WTC11 (cell line): ENCODE data around the gene GSTM1. TPM values are rescaled to one million over a fixed set of nuclear protein-coding genes. Genes with fewer than 3 reads are reported as not detected.
"Not testable (repeated sequence)": the region's sequence is repeated elsewhere in the genome, so short reads cannot be mapped to it uniquely, and the experiment has no call there.

Source experiments
- ATAC-seq: fragments of 200-7000 bp; cut with Tn5 transposase; 2 replicates; pipeline ENCODE4 v1.10.0; 2021; ENCODE audit warnings: mild to moderate bottlenecking, moderate library complexity
- CTCF ChIA-PET: fragments of 300-600 bp; sonication (Branson Sonifier 250); formaldehyde crosslinking; loops from one replicate; lab custom pipeline; 2021; ENCODE audit warnings: antibody characterized with exemption; lab: Charles Lee
- POLR2A ChIA-PET: fragments of 350-600 bp; sonication (Branson Sonifier 250); formaldehyde crosslinking; loops from one replicate; lab custom pipeline; 2021; ENCODE audit warnings: antibody characterized with exemption; lab: Charles Lee
- DNase-seq: peaks from one replicate; pipeline ENCODE4 v3.0.0; 2021; ENCODE audit warnings: low spot score
- H3K27ac Mint-ChIP-seq: 2 replicates; pipeline ENCODE4 v1.8.0; 2021; ENCODE audit warnings: mixed read lengths
- H3K27me3 Mint-ChIP-seq: 2 replicates; pipeline ENCODE4 v1.8.0; 2021; ENCODE audit warnings: low read depth, mild to moderate bottlenecking, moderate library complexity, mixed read lengths
- H3K36me3 Mint-ChIP-seq: 2 replicates; pipeline ENCODE4 v1.8.0; 2021; ENCODE audit warnings: mixed read lengths
- H3K4me1 Mint-ChIP-seq: 2 replicates; pipeline ENCODE4 v1.8.0; 2022; ENCODE audit warnings: mixed read lengths
- H3K4me3 Mint-ChIP-seq: 2 replicates; pipeline ENCODE4 v1.8.0; 2021; ENCODE audit warnings: mild to moderate bottlenecking, moderate library complexity, mixed read lengths
- H3K9me3 Mint-ChIP-seq: 2 replicates; pipeline ENCODE4 v1.8.0; 2021; ENCODE audit warnings: mixed read lengths
- ATF6 ChIP-seq: sonication (generic); formaldehyde crosslinking; IDR thresholded peaks from 2 replicates; pipeline ENCODE4 v1.8.1; 2023; ENCODE audit warnings: mild to moderate bottlenecking, missing genetic modification reagents
- CBFB ChIP-seq: sonication (generic); formaldehyde crosslinking; IDR thresholded peaks from 2 replicates; pipeline ENCODE4 v1.8.1; 2022; ENCODE audit warnings: mild to moderate bottlenecking, low read depth, missing genetic modification reagents
- CDX4 ChIP-seq: fragments of 250-450 bp; sonication (Bioruptor Pico); IDR thresholded peaks from 2 replicates; pipeline ENCODE4 v1.9.0; 2021; ENCODE audit warnings: moderate library complexity, mild to moderate bottlenecking, inconsistent platforms, borderline replicate concordance
- CTCF ChIP-seq: fragments of 200-600 bp; IDR thresholded peaks from 2 replicates; pipeline ENCODE4 v1.8.0; 2022; ENCODE audit warnings: antibody characterized with exemption
- E2F5 ChIP-seq: sonication (generic); formaldehyde crosslinking; IDR thresholded peaks from 2 replicates; pipeline ENCODE4 v1.8.1; 2022; ENCODE audit warnings: mild to moderate bottlenecking, moderate library complexity, missing genetic modification reagents
- FOXP4 ChIP-seq: sonication (generic); formaldehyde crosslinking; IDR thresholded peaks from 2 replicates; pipeline ENCODE4 v1.8.0; 2022; ENCODE audit warnings: mild to moderate bottlenecking, missing genetic modification reagents
- HMGXB4 ChIP-seq: sonication (generic); formaldehyde crosslinking; IDR thresholded peaks from 2 replicates; pipeline ENCODE4 v1.8.1; 2023; ENCODE audit warnings: mild to moderate bottlenecking, moderate library complexity, missing genetic modification reagents
- IRF1 ChIP-seq: sonication (generic); formaldehyde crosslinking; IDR thresholded peaks from 2 replicates; pipeline ENCODE4 v1.8.0; 2023; ENCODE audit warnings: missing genetic modification reagents
- MAX ChIP-seq: sonication (generic); formaldehyde crosslinking; IDR thresholded peaks from 2 replicates; pipeline ENCODE4 v1.8.0; 2022; ENCODE audit warnings: mild to moderate bottlenecking, missing genetic modification reagents
- MYBL2 ChIP-seq: sonication (generic); formaldehyde crosslinking; IDR thresholded peaks from 2 replicates; pipeline ENCODE4 v1.8.1; 2023; ENCODE audit warnings: mild to moderate bottlenecking, moderate library complexity, missing genetic modification reagents
- RORB ChIP-seq: fragments of 250-450 bp; sonication (Bioruptor Pico); IDR thresholded peaks from 2 replicates; pipeline ENCODE4 v1.9.0; 2021; ENCODE audit warnings: mild to moderate bottlenecking
- SMAD4 ChIP-seq: sonication (generic); formaldehyde crosslinking; IDR thresholded peaks from 2 replicates; pipeline ENCODE4 v1.8.0; 2022; ENCODE audit warnings: mild to moderate bottlenecking, missing genetic modification reagents
- TEAD4 ChIP-seq: sonication (generic); formaldehyde crosslinking; IDR thresholded peaks from 2 replicates; pipeline ENCODE4 v1.8.0; 2022; ENCODE audit warnings: mild to moderate bottlenecking, missing genetic modification reagents
- ZNF281 ChIP-seq: sonication (generic); formaldehyde crosslinking; IDR thresholded peaks from 2 replicates; pipeline ENCODE4 v1.8.0; 2023; ENCODE audit warnings: mild to moderate bottlenecking, missing genetic modification reagents
- ZNF396 ChIP-seq: fragments of 250-450 bp; sonication (Bioruptor Pico); IDR thresholded peaks from 2 replicates; pipeline ENCODE4 v1.8.0; 2021; ENCODE audit warnings: mild to moderate bottlenecking, moderate library complexity, borderline replicate concordance
- total RNA-seq: library from RNA; stranded (reverse); gene quantifications from 3 replicates; pipeline ENCODE4 v1.2.3, GENCODE V29; 2021

The GSTM1 gene
- total RNA-seq, 1 experiment from 2014 or later = not detected

GRCh38 chr1:109697861-109698260 lies 10.2 kb downstream of the GSTM1 start:
- ATAC-seq, H3K36me3 Mint-ChIP-seq, CTCF ChIA-PET, H3K4me3 Mint-ChIP-seq, DNase-seq, H3K4me1 Mint-ChIP-seq, POLR2A ChIA-PET, H3K9me3 Mint-ChIP-seq, H3K27me3 Mint-ChIP-seq, H3K27ac Mint-ChIP-seq: not testable (repeated sequence)

- not testable (repeated sequence) for H3K27me3 Mint-ChIP-seq, DNase-seq, ATAC-seq
Observed at GRCh38 chr1:109702940-109703339, 15.3 kb downstream of the GSTM1 start.

GRCh38 chr1:109704173-109704572 lies 16.6 kb downstream of the GSTM1 start:
- H3K4me3 Mint-ChIP-seq = no peak overlapping the region
- H3K9me3 Mint-ChIP-seq = peaks cover 46% of the 10 kb centered on the region
- peak; percentile 43 for ATAC-seq
- no peaks in the 10 kb centered on the region for H3K4me1 Mint-ChIP-seq
- peaks cover 7% of the 10 kb centered on the region for H3K27me3 Mint-ChIP-seq
- no peak overlapping the region for H3K27ac Mint-ChIP-seq
- POLR2A ChIA-PET = no interaction called here
- CTCF ChIA-PET = interaction anchor here (0.7 to 2.2 kb wide), 9 partner anchors 36 to 280 kb away, joined by 3 to 31 read pairs (median 4); partner anchors contain the start of gene AHCYL1
- H3K36me3 Mint-ChIP-seq = peaks cover 23% of the 10 kb centered on the region
- TF ChIP-seq CTCF (no peak), TEAD4 (CRISPR knock-in tag) (no peak), MAX (CRISPR knock-in tag) (no peak), MYBL2 (CRISPR knock-in tag) (no peak), E2F5 (CRISPR knock-in tag) (no peak), CBFB (CRISPR knock-in tag) (no peak), ZNF396 (CRISPR knock-in tag) (no peak), CDX4 (no peak), RORB (CRISPR knock-in tag) (no peak), HMGXB4 (CRISPR knock-in tag) (no peak), IRF1 (CRISPR knock-in tag) (no peak)
- DNase-seq = no peak

More at GRCh38 chr1:109702940-109703339, 15.3 kb downstream of the GSTM1 start:
- H3K4me3 Mint-ChIP-seq, POLR2A ChIA-PET, H3K4me1 Mint-ChIP-seq, CTCF ChIA-PET, H3K27ac Mint-ChIP-seq: not testable (repeated sequence)
- peaks cover 13% of the 10 kb centered on the region for H3K36me3 Mint-ChIP-seq
- H3K9me3 Mint-ChIP-seq = peaks cover 34% of the 10 kb centered on the region

- CTCF ChIA-PET = interaction anchor here (0.8 to 2.2 kb wide), 2 partner anchors 62 to 65 kb away, joined by 3 to 31 read pairs; no protein-coding TSS in a partner anchor
- Mint-ChIP-seq H3K27me3 (peaks cover 7% of the 10 kb centered on the region), H3K9me3 (peaks cover 51% of the 10 kb centered on the region), H3K4me3 (no peak overlapping the region), H3K4me1 (no peaks in the 10 kb centered on the region), H3K27ac (no peak overlapping the region), H3K36me3 (peaks cover 28% of the 10 kb centered on the region)
- ATAC-seq (no peak), DNase-seq (no peak)
- POLR2A ChIA-PET = no interaction called here
- TF ChIP-seq FOXP4 = no peak
- no peak for TF ChIP-seq ZNF281 (CRISPR knock-in tag)
- TF ChIP-seq SMAD4 (CRISPR knock-in tag) = no peak
- no peak for TF ChIP-seq ATF6 (CRISPR knock-in tag)
Observed at GRCh38 chr1:109705411-109705810, 17.8 kb downstream of the GSTM1 start.
